Ovary (tissue), 3 donors: Measurements from ENCODE around the gene FHOD3.

Source experiments
- POLR2A ChIP-seq: fragments of 450-650 bp; IDR thresholded peaks from one replicate; pipeline ENCODE4 v1.6.1; 2017; ENCODE audit warnings: antibody characterized with exemption, mild to moderate bottlenecking, moderate library complexity
- TF ChIP-seq, protein P1 (sequence below), 3 donors: fragments of 450-650 bp in 2 of 3; fragments of 200-600 bp in 1 of 3; IDR thresholded peaks; one replicate each; pipeline versions ENCODE4 v1.5.1 to v1.8.0; 2016 to 2022; ENCODE audit warnings: antibody characterized with exemption in 3 of 3, mild to moderate bottlenecking in 1 of 3
- donor health status: DM: no; HTN: no; CAD: no.

DNA sequence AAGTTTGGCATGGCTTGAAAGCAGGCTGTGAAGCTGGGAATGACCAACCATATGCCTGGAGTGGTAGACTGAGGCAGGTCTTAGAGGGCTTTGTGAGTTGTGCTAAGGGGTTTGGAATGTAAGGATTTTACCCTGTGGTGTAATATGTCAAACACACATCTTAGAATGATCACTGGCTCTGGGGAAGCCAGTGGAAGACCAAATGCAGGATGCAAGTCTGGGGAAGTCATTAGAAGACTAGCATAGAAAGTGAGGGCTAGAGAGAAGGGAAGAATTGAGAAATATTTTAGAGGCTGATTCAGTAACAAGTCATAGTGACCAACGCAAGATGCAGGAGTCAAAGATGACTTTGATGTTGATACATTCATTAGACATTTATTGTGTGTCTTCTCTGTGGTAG is 3.5 kb upstream of the FHOD3 start:
- TF ChIP-seq, protein P1, sequence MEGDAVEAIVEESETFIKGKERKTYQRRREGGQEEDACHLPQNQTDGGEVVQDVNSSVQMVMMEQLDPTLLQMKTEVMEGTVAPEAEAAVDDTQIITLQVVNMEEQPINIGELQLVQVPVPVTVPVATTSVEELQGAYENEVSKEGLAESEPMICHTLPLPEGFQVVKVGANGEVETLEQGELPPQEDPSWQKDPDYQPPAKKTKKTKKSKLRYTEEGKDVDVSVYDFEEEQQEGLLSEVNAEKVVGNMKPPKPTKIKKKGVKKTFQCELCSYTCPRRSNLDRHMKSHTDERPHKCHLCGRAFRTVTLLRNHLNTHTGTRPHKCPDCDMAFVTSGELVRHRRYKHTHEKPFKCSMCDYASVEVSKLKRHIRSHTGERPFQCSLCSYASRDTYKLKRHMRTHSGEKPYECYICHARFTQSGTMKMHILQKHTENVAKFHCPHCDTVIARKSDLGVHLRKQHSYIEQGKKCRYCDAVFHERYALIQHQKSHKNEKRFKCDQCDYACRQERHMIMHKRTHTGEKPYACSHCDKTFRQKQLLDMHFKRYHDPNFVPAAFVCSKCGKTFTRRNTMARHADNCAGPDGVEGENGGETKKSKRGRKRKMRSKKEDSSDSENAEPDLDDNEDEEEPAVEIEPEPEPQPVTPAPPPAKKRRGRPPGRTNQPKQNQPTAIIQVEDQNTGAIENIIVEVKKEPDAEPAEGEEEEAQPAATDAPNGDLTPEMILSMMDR (IDR thresholded peaks at IDR 0.05), result no peak
- TF ChIP-seq POLR2A, result no peak
